Measurements from ENCODE around the gene TRAPPC3. TPM values are rescaled to one million over a fixed set of nuclear protein-coding genes. Genes with fewer than 3 reads are reported as not detected.
A peak's percentile ranks its signal among the peaks of the same experiment; 100 is the strongest.

The TRAPPC3 gene
- total and polyA plus RNA-seq, 9 of the 15 experiments (the other 6 are each of a cell fraction or from before 2014, with no cell fraction given), result 20.6 to 141 (median 112) TPM

DNA sequence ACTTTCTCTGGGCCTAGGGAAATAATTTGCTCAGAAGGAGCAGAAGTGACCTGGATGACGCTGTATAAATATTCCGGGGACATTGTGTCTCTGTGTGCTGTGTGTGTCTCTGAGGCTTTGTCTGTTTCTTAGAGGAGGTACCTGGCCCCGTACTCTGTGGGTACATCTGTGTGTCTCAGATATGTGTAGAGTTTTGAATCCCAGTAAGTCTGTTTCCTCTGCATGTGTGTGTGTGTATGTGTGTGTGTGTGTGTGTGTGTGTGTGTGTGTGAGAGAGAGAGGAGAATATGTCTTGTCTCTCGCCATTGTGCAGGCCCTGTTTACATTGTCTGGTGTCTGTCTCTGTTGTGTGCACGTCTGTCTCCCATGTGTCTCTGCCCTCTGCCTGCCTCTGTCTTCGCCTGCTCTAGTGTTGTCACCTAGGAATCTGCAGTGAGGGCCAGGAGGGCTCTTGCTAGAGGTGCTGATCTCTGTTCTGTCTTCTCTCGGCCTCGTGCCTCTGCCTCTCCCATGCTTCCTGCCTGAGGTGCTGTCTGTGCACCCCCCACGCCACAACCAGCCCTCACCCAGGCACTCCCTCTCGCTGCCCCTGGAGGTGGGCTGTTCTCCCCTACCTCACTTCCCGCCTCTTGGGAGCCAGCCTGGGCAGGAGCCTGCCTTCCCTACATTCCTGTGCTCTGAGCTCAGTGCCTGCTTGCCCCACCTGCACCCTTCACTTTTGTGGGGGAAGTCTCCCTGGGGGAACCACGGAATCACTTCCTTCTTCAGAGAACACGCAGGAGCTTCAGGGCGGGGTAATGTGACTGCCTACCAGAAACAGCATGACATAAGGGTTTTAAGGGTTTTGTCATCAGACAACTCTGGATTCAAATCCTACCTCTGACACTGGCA is 12.6 kb upstream of the TRAPPC3 start (continued):
- peak; percentile 31; the same call in 1 of the 2 replicates for TF ChIP-seq CBFA2T3 (IDR thresholded peaks at IDR 0.05)
- TF ChIP-seq, protein P1, sequence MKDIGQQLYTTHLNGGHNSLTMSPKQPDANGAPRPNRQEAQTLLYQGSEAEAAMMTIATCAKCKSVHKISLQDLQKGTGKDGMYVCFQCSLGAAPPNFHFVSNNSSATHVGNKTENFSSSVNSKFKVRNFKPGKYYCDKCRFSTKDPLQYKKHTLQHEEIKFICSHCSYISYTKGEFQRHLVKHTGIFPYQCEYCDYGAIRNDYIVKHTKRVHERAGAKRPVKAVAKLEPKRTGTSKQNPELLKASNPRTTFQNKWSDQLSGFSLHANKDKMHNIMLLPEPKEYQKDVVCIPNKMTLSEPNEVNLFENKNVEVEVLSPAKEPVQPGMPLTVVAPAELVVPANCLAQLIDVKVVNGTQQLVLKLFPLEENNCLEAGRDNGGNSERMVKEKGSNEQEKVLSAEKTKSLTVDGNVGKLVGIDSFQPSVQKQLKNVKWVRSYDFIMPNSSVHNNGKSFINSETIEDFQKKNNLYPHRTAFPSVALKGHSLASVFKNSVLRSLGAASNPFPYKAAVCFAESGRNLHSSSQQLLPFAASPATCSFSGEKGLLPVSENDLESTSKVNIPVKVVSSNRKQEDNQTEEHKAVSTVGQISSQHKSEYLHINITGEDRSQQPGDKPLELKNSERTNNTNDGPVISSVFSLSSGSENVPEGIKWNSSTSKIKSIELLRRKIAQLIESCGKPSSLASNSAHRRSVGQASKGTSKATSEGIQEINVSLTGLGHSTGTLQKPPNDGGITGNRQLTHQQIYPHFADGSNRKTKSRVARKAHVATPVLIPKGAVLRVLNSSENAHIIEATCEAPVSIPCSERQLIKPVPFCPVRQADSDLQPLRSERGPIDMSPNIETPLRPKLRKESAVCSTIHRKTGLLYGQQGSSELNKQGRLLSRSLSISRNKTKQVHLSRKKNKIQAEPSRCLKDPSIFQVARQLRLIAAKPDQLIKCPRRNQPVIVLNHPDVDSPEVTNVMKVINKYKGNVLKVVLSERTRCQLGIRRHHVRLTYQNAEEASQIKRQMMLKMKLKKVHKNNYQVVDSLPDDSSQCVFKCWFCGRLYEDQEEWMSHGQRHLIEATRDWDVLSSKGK (CRISPR knock-in tag; IDR thresholded peaks at IDR 0.05), result no peak
- 0 out of 2 replicates have a peak, but pooled peaks have one; percentile 36 for TF ChIP-seq SUPT5H (IDR thresholded peaks at IDR 0.05)
- TF ChIP-seq STAT5B (CRISPR knock-in tag; IDR thresholded peaks at IDR 0.05), result no peak
- TF ChIP-seq ERF (CRISPR knock-in tag; IDR thresholded peaks at IDR 0.05), result no peak
- no peak for TF ChIP-seq CREB5 (CRISPR knock-in tag; IDR thresholded peaks at IDR 0.05)
- TF ChIP-seq FOXM1 (IDR thresholded peaks at IDR 0.05; ENCODE audit: low read depth), result no peak
- TF ChIP-seq FOXM1 (CRISPR knock-in tag; IDR thresholded peaks at IDR 0.05; ENCODE audit: low read depth), result no peak
- peak in 1 of 2 experiments; percentile 80; a peak in 2 of 4 replicates for TF ChIP-seq TEAD1 (CRISPR knock-in tag; IDR thresholded peaks at IDR 0.05)
- TF ChIP-seq, protein P2, sequence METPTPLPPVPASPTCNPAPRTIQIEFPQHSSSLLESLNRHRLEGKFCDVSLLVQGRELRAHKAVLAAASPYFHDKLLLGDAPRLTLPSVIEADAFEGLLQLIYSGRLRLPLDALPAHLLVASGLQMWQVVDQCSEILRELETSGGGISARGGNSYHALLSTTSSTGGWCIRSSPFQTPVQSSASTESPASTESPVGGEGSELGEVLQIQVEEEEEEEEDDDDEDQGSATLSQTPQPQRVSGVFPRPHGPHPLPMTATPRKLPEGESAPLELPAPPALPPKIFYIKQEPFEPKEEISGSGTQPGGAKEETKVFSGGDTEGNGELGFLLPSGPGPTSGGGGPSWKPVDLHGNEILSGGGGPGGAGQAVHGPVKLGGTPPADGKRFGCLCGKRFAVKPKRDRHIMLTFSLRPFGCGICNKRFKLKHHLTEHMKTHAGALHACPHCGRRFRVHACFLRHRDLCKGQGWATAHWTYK (CRISPR knock-in tag; IDR thresholded peaks at IDR 0.05), result peak; percentile 81
- TF ChIP-seq BRD9 (IDR thresholded peaks at IDR 0.05; ENCODE audit: low read depth, partially characterized antibody), result peak; percentile 45
- TF ChIP-seq CXXC5 (CRISPR knock-in tag; IDR thresholded peaks at IDR 0.05), result 0 out of 2 replicates have a peak, but pooled peaks have one; percentile 33
- TF ChIP-seq KDM1A (IDR thresholded peaks at IDR 0.05), result peak in 1 of 2 experiments; percentile 29; a peak in 1 of 4 replicates

All from K562 (cell line).